ENCODE results near the gene HUNK.
"Not testable (repeated sequence)": the region's sequence is repeated elsewhere in the genome, so short reads cannot be mapped to it uniquely, and the experiment has no call there.

Gene HUNK

GRCh38 chr21:32008714-32009113 is 135.9 kb downstream of the HUNK start:
- DNase-seq, result no peak

GRCh38 chr21:32009263-32009662 is 136.4 kb downstream of the HUNK start:
- DNase-seq, result no peak

- no peak for DNase-seq
Observed at GRCh38 chr21:32015461-32016139, 142.8 kb downstream of the HUNK start.

- DNase-seq, result no peak
Observed at GRCh38 chr21:32018381-32018780, 145.6 kb downstream of the HUNK start.

GRCh38 chr21:32020564-32020963 is 147.7 kb downstream of the HUNK start:
- DNase-seq, result no peak

- no peak for DNase-seq
Observed at GRCh38 chr21:32021319-32021994, 148.6 kb downstream of the HUNK start.

GRCh38 chr21:32022146-32022545 is 149.3 kb downstream of the HUNK start:
- DNase-seq, result no peak

GRCh38 chr21:32030146-32030652 is 157.4 kb downstream of the HUNK start:
- DNase-seq, result no peak

GRCh38 chr21:32034850-32035249 is 162.0 kb downstream of the HUNK start:
- DNase-seq, result no peak

- DNase-seq, result no peak
Observed at GRCh38 chr21:32035617-32036016, 162.8 kb downstream of the HUNK start.

GRCh38 chr21:32036756-32037155 is 163.9 kb downstream of the HUNK start:
- DNase-seq, result no peak

GRCh38 chr21:32038751-32039150 is 165.9 kb downstream of the HUNK start:
- DNase-seq, result not testable (repeated sequence)

GRCh38 chr21:32043458-32043857 is 170.6 kb downstream of the HUNK start:
- DNase-seq, result no peak

- DNase-seq, result no peak
Observed at GRCh38 chr21:32044205-32045180, 171.7 kb downstream of the HUNK start.

GRCh38 chr21:32046191-32046590 is 173.4 kb downstream of the HUNK start:
- DNase-seq, result no peak

- no peak for DNase-seq
Observed at GRCh38 chr21:32048353-32048752, 175.5 kb downstream of the HUNK start.
